ENCODE results near the gene NEK4.

DNA sequence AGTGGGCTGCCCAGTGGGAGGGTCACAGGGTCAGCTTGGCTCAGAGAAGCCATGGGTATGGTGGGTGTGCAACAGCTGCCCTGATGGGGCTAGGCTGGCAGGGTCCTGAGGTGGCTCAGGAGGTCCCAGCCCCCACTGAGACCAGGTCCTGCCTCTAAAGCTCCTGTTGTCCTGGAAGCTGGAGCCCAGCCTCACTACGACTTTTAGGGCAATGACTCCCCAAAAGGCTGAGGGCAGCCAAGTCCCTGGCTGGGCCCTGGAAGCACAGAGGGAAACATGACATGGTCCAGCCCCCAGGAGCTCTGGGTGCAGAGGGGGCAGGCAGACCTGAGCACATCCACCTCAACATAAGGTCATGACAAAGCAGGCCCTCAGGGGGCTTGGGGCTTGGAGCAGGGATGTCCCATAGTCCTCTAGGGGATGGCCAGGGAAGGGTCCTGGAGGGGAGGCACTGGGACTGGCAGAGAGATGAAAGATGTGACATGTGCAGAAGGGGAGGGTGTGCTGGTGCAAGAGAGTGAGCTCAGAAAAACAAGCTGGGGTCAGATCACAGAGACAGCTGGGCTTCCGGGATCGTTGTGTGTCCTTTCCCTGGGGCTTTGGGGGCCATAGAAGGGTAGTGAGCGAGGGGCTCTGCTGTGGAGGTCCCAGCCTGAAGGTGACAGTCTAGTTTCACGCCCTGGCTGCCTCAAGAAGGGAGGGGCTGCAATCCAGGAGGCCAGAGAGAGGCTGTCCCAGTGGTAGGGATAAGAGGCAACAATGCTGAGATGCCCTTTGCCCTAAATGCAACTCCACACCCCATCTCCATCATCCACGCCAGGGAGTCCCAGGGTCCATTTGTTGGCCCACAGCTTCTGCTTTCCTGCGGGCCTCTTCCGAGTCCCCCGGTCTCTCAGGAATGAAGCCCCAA is 23.2 kb upstream of the NEK4 start:
- TF ChIP-seq, protein P1, sequence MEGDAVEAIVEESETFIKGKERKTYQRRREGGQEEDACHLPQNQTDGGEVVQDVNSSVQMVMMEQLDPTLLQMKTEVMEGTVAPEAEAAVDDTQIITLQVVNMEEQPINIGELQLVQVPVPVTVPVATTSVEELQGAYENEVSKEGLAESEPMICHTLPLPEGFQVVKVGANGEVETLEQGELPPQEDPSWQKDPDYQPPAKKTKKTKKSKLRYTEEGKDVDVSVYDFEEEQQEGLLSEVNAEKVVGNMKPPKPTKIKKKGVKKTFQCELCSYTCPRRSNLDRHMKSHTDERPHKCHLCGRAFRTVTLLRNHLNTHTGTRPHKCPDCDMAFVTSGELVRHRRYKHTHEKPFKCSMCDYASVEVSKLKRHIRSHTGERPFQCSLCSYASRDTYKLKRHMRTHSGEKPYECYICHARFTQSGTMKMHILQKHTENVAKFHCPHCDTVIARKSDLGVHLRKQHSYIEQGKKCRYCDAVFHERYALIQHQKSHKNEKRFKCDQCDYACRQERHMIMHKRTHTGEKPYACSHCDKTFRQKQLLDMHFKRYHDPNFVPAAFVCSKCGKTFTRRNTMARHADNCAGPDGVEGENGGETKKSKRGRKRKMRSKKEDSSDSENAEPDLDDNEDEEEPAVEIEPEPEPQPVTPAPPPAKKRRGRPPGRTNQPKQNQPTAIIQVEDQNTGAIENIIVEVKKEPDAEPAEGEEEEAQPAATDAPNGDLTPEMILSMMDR (IDR thresholded peaks at IDR 0.05; ENCODE audit: insufficient read depth, low read length), result no peak
- TF ChIP-seq POLR2AphosphoS5 (IDR thresholded peaks at IDR 0.05; ENCODE audit: low read depth) (no peak), SPI1 (IDR thresholded peaks at IDR 0.05; ENCODE audit: borderline replicate concordance, low read depth) (no peak)

All from HL-60 (cell line).